ENCODE data around the gene AARS2. TPM values are rescaled to one million over a fixed set of nuclear protein-coding genes. Genes with fewer than 3 reads are reported as not detected.
"Not testable (repeated sequence)": the region's sequence is repeated elsewhere in the genome, so short reads cannot be mapped to it uniquely, and the experiment has no call there.

The AARS2 gene
- total and polyA plus RNA-seq, 2 of the 8 experiments (the other 6 are each of a cell fraction or from before 2014, with no cell fraction given), result 8.6 to 20.4 TPM

- CTCF ChIA-PET (ENCODE audit: partially characterized antibody), result interaction anchor here (1.1 to 5.9 kb wide), 7 partner anchors 10 to 72 kb away, joined by 3 to 44 read pairs (median 4); partner anchors contain the start of gene AARS2
- H3K9me3 ChIP-seq (ENCODE audit: insufficient read depth in 2 of 2, low read depth in 1 of 2, low read length in 1 of 2); H3K9ac ChIP-seq (replicated peaks in 1 of 4; ENCODE audit: extremely low read depth in 1 of 4, low read depth in 3 of 4, low read length in 3 of 4); H4K8ac ChIP-seq (ENCODE audit: extremely low read depth, insufficient read depth, low read length); H3K27ac ChIP-seq (ENCODE audit: low read depth, low read length); H4K91ac ChIP-seq (replicated peaks; ENCODE audit: insufficient read length, low read length); H2BK15ac ChIP-seq (ENCODE audit: low read length); H3K79me2 ChIP-seq (ENCODE audit: control insufficient read depth in 1 of 2, insufficient read depth in 2 of 2, low read length in 2 of 2); DNase-seq (ENCODE audit: low read depth in 1 of 2, low spot score in 2 of 2); H3K14ac ChIP-seq (ENCODE audit: insufficient read length); H3K18ac ChIP-seq (ENCODE audit: extremely low read depth, low read length); H3K36me3 ChIP-seq (ENCODE audit: control insufficient read depth in 2 of 4, insufficient read depth in 4 of 4, low read length in 3 of 4); H3K23ac ChIP-seq (ENCODE audit: insufficient read length); H4K5ac ChIP-seq (ENCODE audit: insufficient read length, low read depth, low read length); H2BK120ac ChIP-seq (replicated peaks; ENCODE audit: low read depth, low read length); H3K23me2 ChIP-seq (ENCODE audit: low read depth, low read length); H3K79me1 ChIP-seq (ENCODE audit: low read depth, low read length); H4K20me1 ChIP-seq (replicated peaks in 1 of 2; ENCODE audit: control insufficient read depth in 1 of 2, insufficient read depth in 2 of 2, low read length in 2 of 2); H3K56ac ChIP-seq (replicated peaks; ENCODE audit: insufficient read length, low read depth, low read length); H3K27me3 ChIP-seq (replicated peaks in 1 of 4; ENCODE audit: control insufficient read depth in 3 of 4, extremely low read depth in 1 of 4, insufficient read depth in 3 of 4, low read length in 3 of 4); H2AK5ac ChIP-seq (ENCODE audit: low read depth, low read length); FAIRE-seq; H2BK20ac ChIP-seq (ENCODE audit: low read length); H3K4ac ChIP-seq (replicated peaks; ENCODE audit: insufficient read length, low read depth, low read length); H2BK5ac ChIP-seq (ENCODE audit: low read depth, low read length): not testable (repeated sequence)
- H3K4me1 ChIP-seq (replicated peaks in 1 of 4; ENCODE audit: control insufficient read depth in 3 of 4, insufficient read depth in 4 of 4, low read length in 3 of 4), result peaks cover 0 to 11% (median 6%) of the 10 kb centered on the region in 4 experiments; a peak in 4 of 7 replicates
- 0 out of 8 replicates have a peak overlapping the region, but pooled peaks of 1 of the 4 experiments have one; percentile 17 for H3K4me3 ChIP-seq (ENCODE audit: extremely low read depth in 1 of 4, insufficient read depth in 2 of 4, low read depth in 3 of 4, low read length in 4 of 4)
- 56% methylated on average over 7 of the region's 9 CpGs; no CpG with 5 or more reads in 1 of the 2 experiments for WGBS, 2 experiments (ENCODE audit: extremely low coverage in 1 of 2, insufficient coverage in 1 of 2, insufficient read length in 1 of 2, insufficient replicate concordance in 2 of 2, low coverage in 1 of 2, low lambda C conversion rate in 2 of 2, missing lambda C conversion rate in 1 of 2)
- peak overlapping the region in 1 of 2 experiments; percentile 59; a peak in 2 of 4 replicates for H3K4me2 ChIP-seq (ENCODE audit: insufficient read depth in 1 of 2, low read depth in 2 of 2, low read length in 2 of 2)
- H2BK12ac ChIP-seq (ENCODE audit: low read depth, low read length), result 0 out of 2 replicates have a peak overlapping the region, but pooled peaks have one; percentile 43
- 0 out of 2 replicates have a peak overlapping the region, but pooled peaks have one; percentile 57 for H2AFZ ChIP-seq (ENCODE audit: low read length)
- POLR2A ChIA-PET (ENCODE audit: partially characterized antibody), result interaction anchor here (1.5 to 2.0 kb wide), 3 partner anchors 15 to 81 kb away, joined by 6 to 13 read pairs (median 7); partner anchors contain the start of genes AARS2 and SLC35B2
These were observed 15.1 kb upstream of the AARS2 start for GRCh38 chr6:44328203-44328602.
